ENCODE results near the gene ELMOD2. TPM values are rescaled to one million over a fixed set of nuclear protein-coding genes. Genes with fewer than 3 reads are reported as not detected.
"Not testable (repeated sequence)": the region's sequence is repeated elsewhere in the genome, so short reads cannot be mapped to it uniquely, and the experiment has no call there.

Gene ELMOD2
- total RNA-seq, 1 donor from 2014 or later: 44.7 TPM

DNA sequence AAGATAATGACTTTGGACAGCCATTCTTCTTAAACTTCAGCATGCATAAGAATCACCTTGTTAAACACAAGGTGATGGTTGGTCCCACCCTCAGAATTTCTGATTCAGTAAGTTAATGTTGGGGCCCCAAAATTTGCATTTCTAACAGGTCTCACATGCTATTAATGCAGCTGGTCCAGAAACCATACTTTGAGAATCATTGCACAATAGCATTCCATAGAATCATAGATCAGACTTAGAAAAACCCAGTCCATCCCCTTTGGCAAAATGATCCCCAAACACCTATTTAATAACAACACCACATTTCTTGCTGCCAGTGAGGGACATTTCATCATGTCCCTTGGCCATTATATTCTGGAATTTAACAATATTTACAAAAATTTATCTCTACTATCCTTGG is 19.7 kb upstream of the ELMOD2 start:
- DNase-seq (ENCODE audit: low read depth): no peak
- no peak overlapping the region for H3K4me3 ChIP-seq (ENCODE audit: low read depth, low read length)
- TF ChIP-seq, protein P1, sequence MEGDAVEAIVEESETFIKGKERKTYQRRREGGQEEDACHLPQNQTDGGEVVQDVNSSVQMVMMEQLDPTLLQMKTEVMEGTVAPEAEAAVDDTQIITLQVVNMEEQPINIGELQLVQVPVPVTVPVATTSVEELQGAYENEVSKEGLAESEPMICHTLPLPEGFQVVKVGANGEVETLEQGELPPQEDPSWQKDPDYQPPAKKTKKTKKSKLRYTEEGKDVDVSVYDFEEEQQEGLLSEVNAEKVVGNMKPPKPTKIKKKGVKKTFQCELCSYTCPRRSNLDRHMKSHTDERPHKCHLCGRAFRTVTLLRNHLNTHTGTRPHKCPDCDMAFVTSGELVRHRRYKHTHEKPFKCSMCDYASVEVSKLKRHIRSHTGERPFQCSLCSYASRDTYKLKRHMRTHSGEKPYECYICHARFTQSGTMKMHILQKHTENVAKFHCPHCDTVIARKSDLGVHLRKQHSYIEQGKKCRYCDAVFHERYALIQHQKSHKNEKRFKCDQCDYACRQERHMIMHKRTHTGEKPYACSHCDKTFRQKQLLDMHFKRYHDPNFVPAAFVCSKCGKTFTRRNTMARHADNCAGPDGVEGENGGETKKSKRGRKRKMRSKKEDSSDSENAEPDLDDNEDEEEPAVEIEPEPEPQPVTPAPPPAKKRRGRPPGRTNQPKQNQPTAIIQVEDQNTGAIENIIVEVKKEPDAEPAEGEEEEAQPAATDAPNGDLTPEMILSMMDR (conservative IDR thresholded peaks at IDR 0.05; ENCODE audit: low read depth, low read length): no peak

DNA sequence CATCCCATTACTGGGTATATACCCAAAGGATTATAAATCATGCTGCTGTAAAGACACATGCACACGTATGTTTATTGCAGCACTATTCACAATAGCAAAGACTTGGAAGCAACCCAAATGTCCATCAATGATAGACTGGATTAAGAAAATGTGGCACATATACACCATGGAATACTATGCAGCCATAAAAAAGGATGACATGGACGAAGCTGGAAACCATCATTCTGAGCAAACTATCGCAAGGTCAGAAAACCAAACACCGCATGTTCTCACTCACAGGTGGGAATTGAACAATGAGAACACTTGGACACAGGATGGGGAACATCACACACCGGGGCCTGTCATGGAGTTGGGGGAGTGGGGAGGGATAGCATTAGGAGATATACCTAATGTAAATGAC is 10.2 kb upstream of the ELMOD2 start:
- DNase-seq (ENCODE audit: low read depth): not testable (repeated sequence)

DNA sequence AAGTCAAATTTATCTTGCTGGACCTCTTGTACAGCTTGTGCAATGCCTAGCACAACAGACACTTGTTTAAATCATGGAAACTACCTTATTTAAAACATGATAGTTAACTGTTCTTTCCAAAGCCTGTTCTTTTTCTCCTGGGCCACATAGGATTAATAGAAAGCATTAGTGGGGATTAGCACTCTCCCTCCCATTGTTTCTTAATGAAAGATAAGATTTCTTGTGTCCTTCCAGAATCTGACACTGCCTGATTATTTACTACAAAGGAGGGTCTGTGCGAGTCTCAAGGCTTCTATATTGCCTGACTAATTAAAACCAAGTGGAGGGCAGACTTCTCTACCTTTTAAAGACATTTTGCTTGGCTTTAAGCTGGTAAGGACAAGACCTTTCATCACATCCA is 8.5 kb upstream of the ELMOD2 start:
- DNase-seq (ENCODE audit: low read depth): no peak
- no peak overlapping the region for H3K4me3 ChIP-seq (ENCODE audit: low read depth, low read length)
- TF ChIP-seq, protein P1 (conservative IDR thresholded peaks at IDR 0.05; ENCODE audit: low read depth, low read length): no peak

More for the DNA sequence above, 10.2 kb upstream of the ELMOD2 start:
- H3K4me3 ChIP-seq (ENCODE audit: low read depth, low read length): not testable (repeated sequence)

DNA sequence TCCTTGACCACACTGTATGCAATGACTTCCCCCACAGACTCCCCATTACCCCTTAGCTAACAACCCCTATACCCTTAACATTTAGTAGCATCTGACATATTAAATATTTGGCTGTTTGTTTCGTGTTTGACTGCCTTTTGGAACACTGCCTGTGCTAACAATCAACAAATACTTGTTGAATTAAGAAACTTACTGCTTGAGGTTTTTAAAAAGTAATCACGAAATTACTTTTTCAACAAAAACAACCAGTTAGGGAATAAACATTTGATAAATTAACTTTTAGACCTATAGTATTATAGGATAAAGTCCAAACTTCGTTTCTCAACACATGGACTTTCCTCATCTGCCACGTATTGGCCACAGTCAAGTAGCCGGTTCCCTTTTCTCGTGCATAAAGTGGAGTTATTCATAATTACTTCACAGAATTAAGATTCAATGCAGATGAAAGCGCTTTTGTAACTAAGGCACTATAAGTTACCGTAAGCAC is 555 bp upstream of the ELMOD2 start:
- peak overlapping the region; percentile 91 for H3K4me3 ChIP-seq (ENCODE audit: low read depth, low read length)
- TF ChIP-seq, protein P1 (conservative IDR thresholded peaks at IDR 0.05; ENCODE audit: low read depth, low read length): no peak
- DNase-seq (ENCODE audit: low read depth): no peak

DNA sequence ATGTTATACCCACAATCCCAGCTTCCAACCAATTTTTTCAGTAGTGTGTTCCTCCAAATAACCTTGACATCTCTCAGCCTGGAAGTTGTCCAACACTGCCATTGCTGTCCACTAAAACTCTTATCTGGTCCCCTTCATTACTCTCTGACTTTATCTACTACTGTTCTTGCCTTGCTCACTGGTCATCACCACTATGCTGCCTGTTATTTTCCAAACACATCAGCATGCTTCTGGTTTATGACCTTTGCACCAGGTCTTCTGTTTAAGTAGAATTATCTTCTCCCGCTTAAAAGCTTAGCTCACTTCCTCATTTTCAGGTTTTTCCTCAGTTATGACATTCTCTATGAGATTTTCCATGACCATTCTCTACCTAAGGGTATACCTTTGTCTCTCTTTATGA is 5.5 kb downstream of the ELMOD2 start:
- TF ChIP-seq, protein P1 (conservative IDR thresholded peaks at IDR 0.05; ENCODE audit: low read depth, low read length): no peak
- H3K4me3 ChIP-seq (ENCODE audit: low read depth, low read length): no peak overlapping the region
- no peak for DNase-seq (ENCODE audit: low read depth)

DNA sequence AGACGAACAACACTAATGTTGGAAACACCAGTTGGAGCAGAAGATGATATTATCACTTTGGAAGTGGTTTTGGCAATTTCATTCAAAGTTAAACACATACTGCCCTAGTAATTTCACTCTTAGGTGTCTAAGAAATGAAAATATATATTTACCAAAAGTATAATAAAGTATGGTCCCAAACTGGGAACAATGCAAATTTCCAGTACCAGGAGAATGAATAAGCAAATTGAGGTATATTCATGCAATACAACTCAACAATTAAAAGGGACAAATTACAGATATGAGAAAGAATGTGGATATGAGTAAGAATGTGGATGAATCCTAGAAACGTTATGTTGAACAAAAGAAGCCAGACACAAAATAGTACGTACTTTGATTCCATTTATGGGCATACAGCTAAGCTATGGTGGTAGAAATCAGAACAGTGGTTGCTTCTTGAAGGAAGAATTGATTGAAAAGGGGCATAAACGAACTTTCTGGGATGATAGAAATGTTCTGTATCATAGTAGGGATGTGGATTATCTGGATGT is 10.0 kb downstream of the ELMOD2 start:
- TF ChIP-seq, protein P1 (conservative IDR thresholded peaks at IDR 0.05; ENCODE audit: low read depth, low read length): no peak
- no peak overlapping the region for H3K4me3 ChIP-seq (ENCODE audit: low read depth, low read length)
- DNase-seq (ENCODE audit: low read depth): no peak

DNA sequence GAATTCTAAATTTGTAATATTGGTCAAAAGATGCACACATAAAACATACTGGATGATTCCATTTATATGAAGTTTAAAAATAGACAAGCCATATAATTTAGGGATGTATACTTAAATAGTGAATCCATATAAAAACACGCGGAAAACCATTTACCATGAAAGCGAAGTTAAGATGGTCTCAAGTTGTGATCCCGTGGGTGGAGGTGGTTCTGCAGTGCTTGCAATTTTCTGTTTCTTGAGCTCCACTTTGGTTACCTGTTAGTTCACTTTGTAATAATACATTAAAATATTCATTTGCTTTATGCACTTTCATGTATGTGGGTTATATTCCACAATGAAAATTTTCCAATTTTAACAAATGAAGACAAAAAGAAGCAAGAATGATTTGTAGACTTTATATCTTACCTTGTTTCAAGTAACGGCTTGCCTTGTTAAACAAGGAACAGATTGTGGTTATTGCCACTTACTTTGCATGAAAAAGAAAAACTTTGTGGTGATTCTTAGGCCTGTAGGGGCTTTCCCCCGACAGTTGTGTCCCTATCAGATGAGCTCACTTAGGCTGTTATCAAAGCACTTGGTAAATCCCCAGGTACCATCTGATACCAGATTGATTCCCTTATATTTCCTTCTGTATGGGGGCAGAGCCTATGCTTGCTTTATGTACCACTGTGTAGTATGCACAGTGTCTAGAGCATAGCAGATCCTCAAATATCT is 32.6 kb downstream of the ELMOD2 start:
- TF ChIP-seq, protein P1 (conservative IDR thresholded peaks at IDR 0.05; ENCODE audit: low read depth, low read length): no peak
- no peak for DNase-seq (ENCODE audit: low read depth)

More for the DNA sequence above, 32.6 kb downstream of the ELMOD2 start:
- H3K4me3 ChIP-seq (ENCODE audit: low read depth, low read length): no peak overlapping the region
